HepG2 (cell line): ENCODE data around the gene ARHGEF40. TPM values are rescaled to one million over a fixed set of nuclear protein-coding genes. Genes with fewer than 3 reads are reported as not detected.

Experiments
- E2F2 ChIP-seq: sonication (generic); formaldehyde crosslinking; IDR thresholded peaks from 2 replicates; pipeline ENCODE4 v1.4.0; 2020; ENCODE audit warnings: missing genetic modification reagents, borderline replicate concordance
- GTF3A ChIP-seq: sonication (generic); formaldehyde crosslinking; conservative IDR thresholded peaks from 2 replicates; pipeline ENCODE4 v1.4.0; 2020; ENCODE audit warnings: mild to moderate bottlenecking, missing genetic modification reagents
- HNRNPUL1 ChIP-seq: fragments of 200-400 bp; formaldehyde crosslinking; IDR thresholded peaks from 2 replicates; pipeline ENCODE4 v1.6.1; 2017; ENCODE audit warnings: low read depth, mild to moderate bottlenecking, low read length, moderate library complexity
- NR2F2 ChIP-seq: IDR thresholded peaks from 2 replicates; pipeline ENCODE4 v1.6.1; 2012; ENCODE audit warnings: low read depth, inconsistent platforms, borderline replicate concordance
- PAF1 ChIP-seq: IDR thresholded peaks from 2 replicates; pipeline ENCODE4 v1.6.1; 2016; ENCODE audit warnings: missing genetic modification reagents, missing compliant biosample characterization
- SNAPC4 ChIP-seq: sonication (generic); formaldehyde crosslinking; IDR thresholded peaks from 2 replicates; pipeline ENCODE4 v1.4.0; 2020; ENCODE audit warnings: mild to moderate bottlenecking, missing genetic modification reagents
- ZBTB40 ChIP-seq, 2 experiments: fragments of 450-650 bp in 1 of 2; sonication (generic) in 1 of 2; formaldehyde crosslinking in 1 of 2; IDR thresholded peaks; 2 replicates each; pipeline versions ENCODE4 v1.6.1 to v1.8.0; 2016 to 2022; ENCODE audit warnings: antibody characterized with exemption in 1 of 2, mild to moderate bottlenecking in 1 of 2, missing genetic modification reagents in 1 of 2
- ZBTB7A ChIP-seq: sonication (generic); formaldehyde crosslinking; IDR thresholded peaks from 2 replicates; pipeline ENCODE4 v1.8.0; 2022; ENCODE audit warnings: mild to moderate bottlenecking, missing genetic modification reagents
- ZFX ChIP-seq: sonication (generic); formaldehyde crosslinking; IDR thresholded peaks from 2 replicates; pipeline ENCODE4 v1.4.0; 2020; ENCODE audit warnings: mild to moderate bottlenecking, low read depth, missing genetic modification reagents, moderate library complexity
- ZMYM3 ChIP-seq: sonication (generic); formaldehyde crosslinking; IDR thresholded peaks from 2 replicates; pipeline ENCODE4 v1.5.1; 2020; ENCODE audit warnings: mild to moderate bottlenecking, missing genetic modification reagents
- ZNF350 ChIP-seq: sonication (generic); formaldehyde crosslinking; IDR thresholded peaks from 2 replicates; pipeline ENCODE4 v1.4.0; 2020; ENCODE audit warnings: mild to moderate bottlenecking, low read depth, missing genetic modification reagents, borderline replicate concordance
- ZNF75D ChIP-seq: sonication (generic); formaldehyde crosslinking; IDR thresholded peaks from 2 replicates; pipeline ENCODE4 v1.8.1; 2023; ENCODE audit warnings: missing genetic modification reagents, mild to moderate bottlenecking, borderline replicate concordance
- ZNF883 ChIP-seq: sonication (generic); formaldehyde crosslinking; IDR thresholded peaks from 2 replicates; pipeline ENCODE4 v1.5.1; 2020; ENCODE audit warnings: mild to moderate bottlenecking, missing genetic modification reagents; ENCODE audit errors: not compliant biosample characterization
- polyA plus RNA-seq, 8 experiments: library from polyadenylated mRNA; depleted of rRNA in 3 of 8; stranded (reverse) in 7 of 8; unstranded in 1 of 8; fragments of >200 nt; fragmentation: Illumina TruSeq in 4 of 8; extraction: Trizol in 4 of 8; gene quantifications; 2 replicates each; pipeline versions ENCODE4 v1.2.1 to v1.2.3, GENCODE V29; 2011 to 2016; ENCODE audit warnings: low read depth in 4 of 8, missing spikeins in 1 of 8, mixed read lengths in 1 of 8; ENCODE audit not compliant: insufficient read depth in 1 of 8
- total RNA-seq, 5 experiments: library from RNA; depleted of rRNA; stranded (reverse); fragments of >200 nt; fragmentation: Illumina TruSeq; extraction: Trizol; gene quantifications; 2 replicates each; pipeline ENCODE4 v1.2.3, GENCODE V29; 2016; ENCODE audit warnings: low read depth in 1 of 5

The ARHGEF40 gene
- total and polyA plus RNA-seq, 2 of the 13 experiments (the other 11 are each of a cell fraction or from before 2014, with no cell fraction given), result 28.1 to 78.1 TPM

- TF ChIP-seq ZBTB40 (IDR thresholded peaks at IDR 0.05) (no peak), ZBTB40 (CRISPR knock-in tag; IDR thresholded peaks at IDR 0.05) (peak; percentile 69), ZFX (CRISPR knock-in tag) (peak; percentile 25; the same call in 1 of the 2 replicates), ZNF75D (CRISPR knock-in tag) (peak; percentile 25; the same call in 1 of the 2 replicates), NR2F2 (0 out of 2 replicates have a peak, but pooled peaks have one; percentile 20), ZBTB7A (peak; percentile 96), PAF1 (CRISPR knock-in tag) (no peak), ZNF883 (CRISPR knock-in tag) (peak; percentile 87), ZNF350 (CRISPR knock-in tag) (peak; percentile 75; the same call in 1 of the 2 replicates), SNAPC4 (CRISPR knock-in tag) (no peak), HNRNPUL1 (no peak), ZMYM3 (CRISPR knock-in tag) (peak; percentile 15; the same call in 1 of the 2 replicates), E2F2 (0 out of 2 replicates have a peak, but pooled peaks have one; percentile 14), GTF3A (CRISPR knock-in tag) (no peak)
Measured at GRCh38 chr14:21070610-21071224, 613 bp downstream of the ARHGEF40 start (continued).
